HEK293 (cell line): ENCODE results near the gene CHCHD2.

Source experiments
- CTCF ChIA-PET: fragments of 350-600 bp; formaldehyde crosslinking; extraction: SDS; loops from one replicate; lab custom pipeline; 2021; ENCODE audit warnings: antibody characterized with exemption; lab: Yijun Ruan, JAX
- POLR2A ChIA-PET: fragments of 300-600 bp; formaldehyde crosslinking; extraction: SDS; loops from one replicate; lab custom pipeline; 2020; ENCODE audit warnings: antibody characterized with exemption, inconsistent platforms; lab: Yijun Ruan, JAX
- H3K27ac ChIP-seq: fragments of 200-500 bp; sonication (Bioruptor generic); 2 replicates; pipeline ENCODE4 v1.5.1; 2014; ENCODE audit warnings: low read depth, low read length, control low read depth, inconsistent platforms; ENCODE audit errors: extremely low read depth
- H3K36me3 ChIP-seq, 2 experiments: fragments of 200-500 bp in 1 of 2; sonication (Bioruptor generic) in 1 of 2; 1 replicate in 1 of 2; 2 replicates in 1 of 2; pipeline ENCODE4 v1.5.1; 2014 to 2017; ENCODE audit warnings: inconsistent platforms in 2 of 2, low read length in 2 of 2; ENCODE audit not compliant: control insufficient read depth in 2 of 2, insufficient read depth in 1 of 2
- H3K4me1 ChIP-seq: fragments of 200-500 bp; sonication (Bioruptor generic); 2 replicates; pipeline ENCODE4 v1.5.1; 2014; ENCODE audit warnings: mild to moderate bottlenecking, low read length, inconsistent platforms; ENCODE audit not compliant: control insufficient read depth, insufficient read depth
- H3K4me3 ChIP-seq: 2 replicates; pipeline ENCODE4 v1.5.1; 2011; ENCODE audit warnings: low read depth, mild to moderate bottlenecking, control low read depth, low read length, moderate library complexity
- H3K9me3 ChIP-seq: fragments of 200-500 bp; sonication (Bioruptor generic); 2 replicates; pipeline ENCODE4 v1.5.1; 2014; ENCODE audit warnings: low read depth, low read length, inconsistent platforms; ENCODE audit not compliant: control insufficient read depth, insufficient read depth
- EGR2 ChIP-seq: fragments of 450-650 bp; formaldehyde crosslinking; IDR thresholded peaks from 2 replicates; pipeline ENCODE4 v1.5.1; 2016; ENCODE audit warnings: low read depth, missing biosample characterization, missing genetic modification characterization
- KLF1 ChIP-seq: fragments of 450-650 bp; formaldehyde crosslinking; IDR thresholded peaks from 2 replicates; pipeline ENCODE4 v1.5.1; 2016; ENCODE audit warnings: missing biosample characterization, missing genetic modification characterization
- KLF7 ChIP-seq: fragments of 450-650 bp; formaldehyde crosslinking; IDR thresholded peaks from 2 replicates; pipeline ENCODE4 v1.5.1; 2016; ENCODE audit warnings: missing biosample characterization, missing genetic modification characterization, borderline replicate concordance
- OVOL3 ChIP-seq: fragments of 450-650 bp; formaldehyde crosslinking; IDR thresholded peaks from 2 replicates; pipeline ENCODE4 v1.5.1; 2016; ENCODE audit warnings: missing biosample characterization, missing genetic modification characterization
- PBX3 ChIP-seq: sonication (generic); formaldehyde crosslinking; IDR thresholded peaks from 2 replicates; pipeline ENCODE4 v1.8.1; 2022; ENCODE audit warnings: mild to moderate bottlenecking, moderate library complexity, missing genetic modification reagents
- PRDM1 ChIP-seq: fragments of 450-650 bp; formaldehyde crosslinking; IDR thresholded peaks from 2 replicates; pipeline ENCODE4; 2016; ENCODE audit warnings: missing biosample characterization, missing genetic modification characterization
- RBAK ChIP-seq: fragments of 450-650 bp; formaldehyde crosslinking; IDR thresholded peaks from 2 replicates; pipeline ENCODE4 v1.5.1; 2016; ENCODE audit warnings: missing biosample characterization, missing genetic modification characterization
- SCRT2 ChIP-seq: fragments of 450-650 bp; formaldehyde crosslinking; IDR thresholded peaks from 2 replicates; pipeline ENCODE4 v1.5.1; 2016; ENCODE audit warnings: missing biosample characterization, missing genetic modification characterization
- ZBTB49 ChIP-seq: fragments of 450-650 bp; formaldehyde crosslinking; IDR thresholded peaks from 2 replicates; pipeline ENCODE4 v1.5.1; 2016; ENCODE audit warnings: missing biosample characterization, missing genetic modification characterization, low read depth
- ZBTB8A ChIP-seq: fragments of 450-650 bp; formaldehyde crosslinking; IDR thresholded peaks from 2 replicates; pipeline ENCODE4 v1.5.1; 2016; ENCODE audit warnings: missing biosample characterization, missing genetic modification characterization
- ZFP41 ChIP-seq: fragments of 450-650 bp; formaldehyde crosslinking; IDR thresholded peaks from 2 replicates; pipeline ENCODE4 v1.5.1; 2016; ENCODE audit warnings: missing biosample characterization, missing genetic modification characterization, borderline replicate concordance
- ZNF19 ChIP-seq: fragments of 450-650 bp; formaldehyde crosslinking; IDR thresholded peaks from 2 replicates; pipeline ENCODE4; 2016; ENCODE audit warnings: missing biosample characterization, missing genetic modification characterization, low read depth
- ZNF24 ChIP-seq: fragments of 450-650 bp; formaldehyde crosslinking; IDR thresholded peaks from 2 replicates; pipeline ENCODE4 v1.5.1; 2016; ENCODE audit warnings: missing biosample characterization, missing genetic modification characterization
- ZNF248 ChIP-seq: fragments of 450-650 bp; formaldehyde crosslinking; IDR thresholded peaks from 2 replicates; pipeline ENCODE4 v1.5.1; 2017; ENCODE audit warnings: missing biosample characterization, missing genetic modification characterization
- ZNF423 ChIP-seq: fragments of 450-650 bp; formaldehyde crosslinking; IDR thresholded peaks from 2 replicates; pipeline ENCODE4 v1.5.1; 2016; ENCODE audit warnings: missing biosample characterization, missing genetic modification characterization
- ZNF558 ChIP-seq: fragments of 450-650 bp; formaldehyde crosslinking; IDR thresholded peaks from 2 replicates; pipeline ENCODE4 v1.5.1; 2016; ENCODE audit warnings: missing biosample characterization, missing genetic modification characterization
- ZNF580 ChIP-seq: fragments of 450-650 bp; formaldehyde crosslinking; IDR thresholded peaks from 2 replicates; pipeline ENCODE4 v1.5.1; 2016; ENCODE audit warnings: missing biosample characterization, missing genetic modification characterization
- ZNF707 ChIP-seq: fragments of 450-650 bp; formaldehyde crosslinking; IDR thresholded peaks from 2 replicates; pipeline ENCODE4 v1.5.1; 2016; ENCODE audit warnings: missing biosample characterization, missing genetic modification characterization
- ZNF792 ChIP-seq: fragments of 450-650 bp; formaldehyde crosslinking; IDR thresholded peaks from 2 replicates; pipeline ENCODE4 v1.5.1; 2016; ENCODE audit warnings: missing biosample characterization, missing genetic modification characterization
- ZNF837 ChIP-seq: fragments of 450-650 bp; formaldehyde crosslinking; IDR thresholded peaks from 2 replicates; pipeline ENCODE4 v1.5.1; 2016; ENCODE audit warnings: missing biosample characterization, missing genetic modification characterization
- ZNF843 ChIP-seq: fragments of 450-650 bp; formaldehyde crosslinking; IDR thresholded peaks from 2 replicates; pipeline ENCODE4 v1.5.1; 2016; ENCODE audit warnings: missing biosample characterization, missing genetic modification characterization
- TF ChIP-seq, protein P1 (sequence below): fragments of 450-650 bp; formaldehyde crosslinking; IDR thresholded peaks from 2 replicates; pipeline ENCODE4 v1.5.1; 2016; ENCODE audit warnings: missing biosample characterization, missing genetic modification characterization
- TF ChIP-seq, protein P2 (sequence below): fragments of 450-650 bp; formaldehyde crosslinking; IDR thresholded peaks from 2 replicates; pipeline ENCODE4 v1.5.1; 2016; ENCODE audit warnings: missing biosample characterization, missing genetic modification characterization
- TF ChIP-seq, protein P3 (sequence below): fragments of 450-650 bp; formaldehyde crosslinking; IDR thresholded peaks from 2 replicates; pipeline ENCODE4 v1.5.1; 2016; ENCODE audit warnings: missing biosample characterization, missing genetic modification characterization

Gene CHCHD2

DNA sequence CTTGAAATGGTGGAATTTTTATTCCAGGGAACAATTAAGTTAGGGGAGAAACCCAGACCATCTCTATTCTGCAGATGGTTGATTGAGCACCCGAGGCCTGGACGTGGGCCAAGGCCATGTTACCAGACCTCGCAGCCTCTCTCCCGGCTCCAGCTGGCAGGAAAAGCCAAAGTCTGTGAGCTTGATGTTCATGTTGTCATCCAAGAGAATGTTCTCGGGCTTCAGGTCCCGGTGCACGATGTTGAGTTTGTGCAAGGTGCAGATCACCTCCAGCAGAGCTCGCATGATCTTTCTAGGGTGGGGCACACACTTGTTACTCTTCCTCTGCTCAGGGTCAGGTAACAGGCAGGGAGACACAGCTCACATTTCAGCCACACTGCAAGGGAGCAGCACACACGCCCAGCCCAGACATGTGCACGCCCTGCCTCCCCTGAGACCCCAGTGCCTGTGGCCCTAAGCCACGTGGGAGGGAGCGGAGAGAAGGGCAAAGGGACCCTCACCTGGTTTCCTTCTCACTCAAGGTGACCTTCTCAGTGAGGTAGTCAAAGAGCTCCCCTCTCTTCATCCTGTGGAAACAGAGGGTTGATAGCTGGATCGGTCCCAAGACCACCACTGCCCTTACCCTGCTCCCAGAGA lies 23.0 kb downstream of the CHCHD2 start:
- no peaks in the 10 kb centered on the region for H3K9me3 ChIP-seq
- H3K36me3 ChIP-seq = peaks cover 3 to 17% of the 10 kb centered on the region in 2 experiments; a peak in 2 of 3 replicates
- H3K4me3 ChIP-seq = no peak overlapping the region
- H3K27ac ChIP-seq = no peak overlapping the region
- ChIA-PET CTCF (interaction anchor here (0.6 kb wide), 1 partner anchor 8 kb away, joined by 3 read pairs; no protein-coding TSS in a partner anchor), POLR2A (interaction anchor here (0.6 to 1.4 kb wide), 2 partner anchors 32 to 57 kb away, joined by 4 read pairs; partner anchors contain the start of genes CCT6A and PSPH)
- no peaks in the 10 kb centered on the region for H3K4me1 ChIP-seq
- TF ChIP-seq, protein P1, sequence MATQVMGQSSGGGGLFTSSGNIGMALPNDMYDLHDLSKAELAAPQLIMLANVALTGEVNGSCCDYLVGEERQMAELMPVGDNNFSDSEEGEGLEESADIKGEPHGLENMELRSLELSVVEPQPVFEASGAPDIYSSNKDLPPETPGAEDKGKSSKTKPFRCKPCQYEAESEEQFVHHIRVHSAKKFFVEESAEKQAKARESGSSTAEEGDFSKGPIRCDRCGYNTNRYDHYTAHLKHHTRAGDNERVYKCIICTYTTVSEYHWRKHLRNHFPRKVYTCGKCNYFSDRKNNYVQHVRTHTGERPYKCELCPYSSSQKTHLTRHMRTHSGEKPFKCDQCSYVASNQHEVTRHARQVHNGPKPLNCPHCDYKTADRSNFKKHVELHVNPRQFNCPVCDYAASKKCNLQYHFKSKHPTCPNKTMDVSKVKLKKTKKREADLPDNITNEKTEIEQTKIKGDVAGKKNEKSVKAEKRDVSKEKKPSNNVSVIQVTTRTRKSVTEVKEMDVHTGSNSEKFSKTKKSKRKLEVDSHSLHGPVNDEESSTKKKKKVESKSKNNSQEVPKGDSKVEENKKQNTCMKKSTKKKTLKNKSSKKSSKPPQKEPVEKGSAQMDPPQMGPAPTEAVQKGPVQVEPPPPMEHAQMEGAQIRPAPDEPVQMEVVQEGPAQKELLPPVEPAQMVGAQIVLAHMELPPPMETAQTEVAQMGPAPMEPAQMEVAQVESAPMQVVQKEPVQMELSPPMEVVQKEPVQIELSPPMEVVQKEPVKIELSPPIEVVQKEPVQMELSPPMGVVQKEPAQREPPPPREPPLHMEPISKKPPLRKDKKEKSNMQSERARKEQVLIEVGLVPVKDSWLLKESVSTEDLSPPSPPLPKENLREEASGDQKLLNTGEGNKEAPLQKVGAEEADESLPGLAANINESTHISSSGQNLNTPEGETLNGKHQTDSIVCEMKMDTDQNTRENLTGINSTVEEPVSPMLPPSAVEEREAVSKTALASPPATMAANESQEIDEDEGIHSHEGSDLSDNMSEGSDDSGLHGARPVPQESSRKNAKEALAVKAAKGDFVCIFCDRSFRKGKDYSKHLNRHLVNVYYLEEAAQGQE = no peak
- TF ChIP-seq ZNF837 (no peak), ZNF24 (no peak), KLF7 (tag by site-specific recombination) (no peak), ZNF580 (tag by site-specific recombination) (no peak), ZNF19 (tag by site-specific recombination) (no peak), ZNF707 (tag by site-specific recombination) (no peak), ZNF248 (no peak), ZNF843 (tag by site-specific recombination) (no peak), SCRT2 (peak; percentile 49; the same call in 1 of the 2 replicates), KLF1 (tag by site-specific recombination) (peak; percentile 94), EGR2 (tag by site-specific recombination) (no peak), ZBTB49 (tag by site-specific recombination) (no peak), ZBTB8A (tag by site-specific recombination) (no peak), ZNF423 (tag by site-specific recombination) (no peak), ZNF792 (tag by site-specific recombination) (no peak)
- TF ChIP-seq, protein P2, sequence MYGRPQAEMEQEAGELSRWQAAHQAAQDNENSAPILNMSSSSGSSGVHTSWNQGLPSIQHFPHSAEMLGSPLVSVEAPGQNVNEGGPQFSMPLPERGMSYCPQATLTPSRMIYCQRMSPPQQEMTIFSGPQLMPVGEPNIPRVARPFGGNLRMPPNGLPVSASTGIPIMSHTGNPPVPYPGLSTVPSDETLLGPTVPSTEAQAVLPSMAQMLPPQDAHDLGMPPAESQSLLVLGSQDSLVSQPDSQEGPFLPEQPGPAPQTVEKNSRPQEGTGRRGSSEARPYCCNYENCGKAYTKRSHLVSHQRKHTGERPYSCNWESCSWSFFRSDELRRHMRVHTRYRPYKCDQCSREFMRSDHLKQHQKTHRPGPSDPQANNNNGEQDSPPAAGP (tag by site-specific recombination) = 0 out of 2 replicates have a peak, but pooled peaks have one; percentile 41

- ChIA-PET POLR2A (no interaction called here), CTCF (no interaction called here)
- H3K4me1 ChIP-seq = no peaks in the 10 kb centered on the region
- TF ChIP-seq ZNF558 (tag by site-specific recombination) (no peak), PRDM1 (no peak), RBAK (no peak), PBX3 (CRISPR knock-in tag) (no peak), ZFP41 (tag by site-specific recombination) (no peak), OVOL3 (tag by site-specific recombination) (no peak)
- TF ChIP-seq, protein P3, sequence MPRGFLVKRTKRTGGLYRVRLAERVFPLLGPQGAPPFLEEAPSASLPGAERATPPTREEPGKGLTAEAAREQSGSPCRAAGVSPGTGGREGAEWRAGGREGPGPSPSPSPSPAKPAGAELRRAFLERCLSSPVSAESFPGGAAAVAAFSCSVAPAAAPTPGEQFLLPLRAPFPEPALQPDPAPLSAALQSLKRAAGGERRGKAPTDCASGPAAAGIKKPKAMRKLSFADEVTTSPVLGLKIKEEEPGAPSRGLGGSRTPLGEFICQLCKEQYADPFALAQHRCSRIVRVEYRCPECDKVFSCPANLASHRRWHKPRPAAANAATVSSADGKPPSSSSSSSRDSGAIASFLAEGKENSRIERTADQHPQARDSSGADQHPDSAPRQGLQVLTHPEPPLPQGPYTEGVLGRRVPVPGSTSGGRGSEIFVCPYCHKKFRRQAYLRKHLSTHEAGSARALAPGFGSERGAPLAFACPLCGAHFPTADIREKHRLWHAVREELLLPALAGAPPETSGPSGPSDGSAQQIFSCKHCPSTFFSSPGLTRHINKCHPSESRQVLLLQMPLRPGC (tag by site-specific recombination) = no peak
- no peaks in the 10 kb centered on the region for H3K9me3 ChIP-seq
- no peak overlapping the region for H3K4me3 ChIP-seq
- peaks cover 5 to 25% of the 10 kb centered on the region in 2 experiments; a peak in 2 of 3 replicates for H3K36me3 ChIP-seq
- H3K27ac ChIP-seq = no peak overlapping the region
These were observed 24.5 kb downstream of the CHCHD2 start for GRCh38 chr7:56081626-56082340.
